IPS-NIHi7 (cell line): Measurements from ENCODE around the gene FCER2.

ENCODE experiments used
- DNase-seq: peaks from one replicate; pipeline ENCODE4 v3.0.0; 2012; ENCODE audit warnings: mixed read lengths; ENCODE audit errors: extremely low spot score

The FCER2 gene

DNA sequence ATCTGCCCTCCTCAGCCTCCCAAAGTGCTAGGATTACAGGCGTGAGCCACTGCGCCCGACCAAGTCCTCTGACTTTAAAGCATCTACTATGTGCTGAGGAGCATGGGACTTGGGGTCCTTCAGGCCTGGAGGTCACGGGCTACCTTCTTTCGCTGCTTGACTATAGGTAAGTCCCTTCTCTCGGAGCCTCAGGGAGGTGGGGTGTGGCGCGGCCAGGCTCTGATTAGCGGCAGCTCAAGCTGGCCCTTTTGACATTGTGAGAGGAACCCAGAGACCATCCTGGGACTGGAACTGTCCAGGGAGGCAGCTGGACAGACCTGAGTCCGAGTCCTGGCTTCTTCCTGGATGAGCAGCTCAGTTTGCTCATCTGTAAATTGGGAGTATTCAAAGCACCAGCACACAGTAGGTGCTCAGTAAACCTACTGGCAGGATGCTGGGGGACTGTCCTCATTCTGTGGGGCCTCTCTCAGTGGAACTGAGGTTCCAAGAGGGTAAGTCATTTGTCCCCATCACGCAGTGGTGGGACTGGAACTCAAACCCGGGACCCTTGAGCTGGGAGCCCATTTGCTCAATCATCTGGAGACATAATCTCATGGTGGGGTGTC lies 780 bp downstream of the FCER2 start:
- DNase-seq: no peak

DNA sequence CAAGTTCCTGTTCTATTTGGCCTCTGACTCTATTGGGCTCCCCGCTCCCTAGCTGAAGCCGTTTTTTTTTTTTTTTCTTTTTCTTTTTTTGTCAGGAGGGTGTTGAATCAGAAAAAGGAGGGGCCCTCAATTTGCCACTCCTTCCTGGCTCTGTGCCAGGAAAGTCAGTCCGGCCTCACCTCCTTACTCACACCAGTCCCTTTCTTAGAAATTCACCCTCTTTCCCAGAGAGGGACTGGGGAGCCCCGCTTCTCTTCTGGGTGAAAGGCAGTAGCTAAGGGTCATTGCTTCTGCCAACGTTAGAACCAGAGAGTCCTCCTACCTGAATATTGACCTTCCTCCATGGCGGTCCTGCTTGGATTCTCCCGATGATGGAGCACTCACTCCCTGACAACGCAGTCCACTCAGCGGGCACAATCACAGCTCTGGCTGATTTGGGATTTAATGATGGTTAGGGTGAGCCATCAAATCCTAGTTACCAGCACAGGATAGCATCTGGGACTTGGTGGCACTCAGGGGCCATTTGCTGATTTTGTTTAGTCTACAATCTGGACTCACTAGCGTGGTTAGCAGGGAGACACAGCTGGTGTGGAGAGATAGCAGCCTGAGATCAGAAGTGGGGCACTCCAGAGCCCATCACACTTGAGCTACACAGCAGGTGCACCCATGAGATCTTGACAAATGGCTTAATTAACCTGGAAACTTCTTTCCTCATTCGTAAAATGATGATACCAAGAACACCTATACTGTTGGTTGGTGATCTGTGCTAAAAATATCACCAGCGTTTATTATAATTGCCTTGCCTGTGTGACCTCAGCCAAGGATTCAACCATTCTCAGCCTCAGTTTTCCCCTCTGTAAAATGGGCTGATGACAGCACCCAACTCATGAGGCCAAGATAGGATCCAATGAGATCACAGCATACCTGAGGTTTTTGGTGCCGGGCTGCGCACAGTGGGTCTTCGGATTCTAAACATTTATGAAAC lies 2.2 kb downstream of the FCER2 start:
- no peak for DNase-seq

DNA sequence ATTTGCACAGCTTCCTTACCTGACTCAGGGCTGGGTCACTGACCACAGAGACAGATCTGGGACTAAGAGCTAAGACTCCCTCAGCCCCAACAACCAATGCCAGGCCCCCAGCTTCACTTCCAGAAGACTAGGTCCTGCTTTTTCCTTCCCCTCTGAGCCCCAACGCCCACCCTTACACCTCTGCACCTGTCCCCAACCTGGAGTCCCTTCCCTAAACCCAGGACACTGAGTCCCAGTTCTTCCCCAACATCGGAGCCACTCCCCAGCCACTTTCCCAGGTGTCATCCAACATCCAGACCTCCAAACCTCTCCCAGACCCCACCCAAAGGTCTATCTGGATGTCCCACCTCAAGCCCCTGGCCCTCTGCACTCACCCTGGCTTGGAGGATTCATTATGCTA lies 2.9 kb downstream of the FCER2 start:
- DNase-seq: no peak

DNA sequence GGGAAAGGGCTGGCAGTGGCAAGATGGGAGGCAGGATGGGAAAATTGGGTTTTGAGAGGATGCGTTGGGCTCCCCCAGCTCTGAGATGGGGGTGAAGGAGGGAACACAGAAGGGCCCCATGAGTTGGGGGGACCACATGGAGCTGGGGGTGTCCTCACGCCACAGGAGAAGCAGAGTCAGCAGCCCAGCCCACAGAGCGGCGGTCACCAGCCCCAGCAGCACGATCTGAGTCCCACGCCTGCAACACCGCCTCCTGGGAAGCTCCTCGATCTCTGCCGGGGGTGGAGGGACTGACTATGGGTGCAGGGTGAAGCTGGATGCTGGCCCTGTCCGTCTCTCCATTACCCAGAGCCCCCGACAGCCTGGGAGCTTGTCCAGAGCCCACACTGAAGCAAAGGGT lies 3.3 kb downstream of the FCER2 start:
- no peak for DNase-seq

DNA sequence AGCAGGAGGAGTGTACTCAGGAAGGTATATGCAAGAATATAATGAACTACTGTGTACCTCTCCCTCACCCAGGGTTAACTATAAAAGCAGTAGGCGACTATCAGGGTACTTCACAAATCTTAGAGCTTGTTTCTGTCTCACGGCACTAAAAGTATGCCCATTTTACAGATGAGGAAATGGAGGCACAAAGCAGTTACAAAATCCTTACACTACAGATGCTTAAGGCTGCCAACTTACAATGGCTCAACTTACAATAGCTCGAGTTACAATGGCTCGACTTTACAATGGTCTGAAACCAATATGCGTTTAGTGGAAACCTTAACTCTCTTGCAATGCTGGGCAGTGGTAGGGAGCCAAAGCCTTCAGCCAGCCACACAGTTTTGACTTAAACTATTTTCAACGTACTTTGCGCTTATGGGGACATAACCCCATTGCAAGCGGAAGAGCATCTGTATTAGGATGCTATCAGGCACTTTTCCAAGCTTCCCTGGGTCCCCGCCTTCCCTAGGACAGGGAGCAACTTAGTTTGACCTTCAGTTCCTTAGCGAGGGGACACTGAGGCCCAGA lies 4.1 kb downstream of the FCER2 start:
- no peak for DNase-seq

DNA sequence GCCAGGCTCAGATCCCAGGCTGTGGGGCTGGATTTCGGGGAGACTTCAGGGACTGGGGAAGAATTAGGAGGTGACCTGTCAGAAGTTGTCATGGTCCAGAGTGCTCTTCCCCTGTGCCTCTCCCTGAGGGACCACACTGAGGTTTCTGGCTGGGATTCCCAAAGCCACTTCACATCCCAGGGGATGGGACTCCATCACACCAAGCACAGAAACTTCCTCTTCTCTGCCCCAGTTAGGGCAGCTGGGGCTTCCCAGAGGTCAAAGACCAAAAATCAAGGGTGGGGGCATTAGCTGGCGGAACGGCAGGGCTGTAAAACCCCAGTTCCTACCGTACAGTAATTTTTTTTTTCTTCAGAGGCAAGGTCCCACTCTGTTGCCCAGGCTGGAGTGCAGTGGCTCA lies 7.4 kb downstream of the FCER2 start:
- no peak for DNase-seq

DNA sequence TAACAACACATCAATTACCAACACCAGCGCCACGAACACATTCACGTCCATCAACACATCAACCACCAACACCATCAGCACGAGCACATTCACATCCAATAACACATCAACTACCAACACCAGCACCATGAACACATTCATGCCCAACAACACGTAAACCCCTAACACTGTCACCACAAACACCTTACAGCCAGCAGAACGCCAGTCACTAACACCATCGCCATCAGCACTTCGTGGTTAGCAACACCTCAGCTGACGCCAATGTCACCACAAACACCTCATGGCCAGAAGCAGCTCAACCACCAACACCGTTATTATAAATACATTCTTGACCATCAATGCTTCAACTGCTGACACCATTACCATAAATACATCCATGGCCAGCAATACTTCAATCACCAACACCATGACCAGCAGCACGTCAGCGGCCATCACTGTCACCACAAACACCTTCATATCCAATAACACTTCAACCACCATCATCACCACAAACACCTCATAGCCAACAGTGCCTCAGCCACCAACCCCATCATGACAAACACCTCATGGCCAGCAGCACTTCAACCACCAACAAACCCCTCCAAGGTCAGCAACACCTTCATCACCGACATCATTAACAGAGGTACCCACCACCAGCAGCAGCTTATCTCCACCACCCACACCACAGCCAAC lies 9.4 kb downstream of the FCER2 start:
- DNase-seq: no peak

DNA sequence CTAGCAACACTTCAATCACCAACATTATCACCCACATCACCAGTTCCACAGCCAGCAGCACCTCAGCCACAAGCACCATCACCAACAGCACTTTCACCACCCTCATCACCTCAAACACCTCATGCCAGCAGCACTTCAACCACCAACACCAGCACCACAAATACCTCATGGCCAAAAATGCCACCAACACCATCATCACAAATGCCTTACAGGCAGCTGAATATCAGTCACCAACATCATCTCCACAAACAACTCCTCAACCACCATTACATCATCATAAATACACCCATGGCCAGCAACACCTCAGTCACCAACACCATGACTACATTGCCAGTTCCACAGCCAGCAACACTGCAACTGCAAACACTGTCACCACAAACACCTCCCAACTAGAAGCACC lies 10.4 kb downstream of the FCER2 start:
- no peak for DNase-seq

DNA sequence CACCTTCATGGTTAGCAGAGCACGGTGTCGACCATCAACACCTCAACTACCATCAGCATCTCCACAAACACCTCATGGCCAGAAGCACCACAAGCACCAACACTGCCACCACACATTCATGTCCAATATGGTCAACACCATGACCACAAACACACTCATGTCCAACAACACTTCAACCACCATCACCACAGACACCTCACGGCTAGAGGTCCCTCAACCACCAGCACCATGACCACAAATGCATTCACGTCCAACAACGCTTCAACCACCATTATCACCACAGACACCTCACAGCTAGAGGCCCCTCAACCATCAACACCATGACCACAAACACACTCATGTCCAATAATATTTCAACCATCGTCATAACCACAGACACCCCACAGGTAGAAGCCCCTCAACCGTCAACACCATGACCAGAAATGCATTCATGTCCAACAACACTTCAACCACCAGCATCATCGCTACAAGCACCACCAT lies 11.1 kb downstream of the FCER2 start:
- no peak for DNase-seq

DNA sequence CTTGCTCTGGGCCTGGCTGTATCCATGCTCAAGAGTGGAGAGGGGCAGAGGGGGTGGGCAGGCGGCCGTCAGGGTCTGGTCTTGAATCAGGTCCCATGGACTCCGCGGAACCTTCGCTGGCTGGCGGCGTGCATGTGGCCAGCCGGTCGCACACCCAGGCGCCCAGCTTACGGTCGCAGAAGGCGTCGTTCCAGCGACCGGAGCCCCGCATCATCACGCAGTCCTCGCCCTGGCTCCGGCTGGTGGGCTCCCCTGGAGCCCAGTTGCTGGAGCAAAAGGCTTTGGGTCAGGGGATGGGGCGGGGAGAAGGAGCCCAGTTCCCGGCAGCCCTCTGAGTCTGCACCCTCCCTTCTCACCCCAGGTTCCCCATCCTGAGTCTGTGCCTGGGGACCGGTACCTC lies 12.8 kb downstream of the FCER2 start:
- no peak for DNase-seq

DNA sequence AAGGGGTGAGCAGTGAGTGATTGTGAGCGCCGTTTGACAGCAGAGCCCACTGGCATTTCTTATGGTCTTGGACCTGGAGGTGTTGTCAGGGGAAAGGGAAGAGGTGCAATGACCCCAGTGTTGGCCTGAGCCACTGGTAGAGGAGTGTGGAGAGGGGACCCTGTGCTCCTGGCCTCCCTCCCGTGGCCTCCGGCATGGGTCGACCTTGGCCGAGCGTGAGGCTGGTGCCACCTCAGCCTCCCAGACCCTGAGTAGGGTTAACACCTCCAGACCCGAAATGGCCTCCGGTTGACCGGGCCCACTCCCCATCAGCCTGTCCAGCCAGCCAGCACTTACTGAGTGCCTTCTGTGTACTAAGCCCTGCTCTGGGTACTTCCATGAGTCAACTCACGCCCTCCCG lies 14.8 kb downstream of the FCER2 start:
- no peak for DNase-seq

DNA sequence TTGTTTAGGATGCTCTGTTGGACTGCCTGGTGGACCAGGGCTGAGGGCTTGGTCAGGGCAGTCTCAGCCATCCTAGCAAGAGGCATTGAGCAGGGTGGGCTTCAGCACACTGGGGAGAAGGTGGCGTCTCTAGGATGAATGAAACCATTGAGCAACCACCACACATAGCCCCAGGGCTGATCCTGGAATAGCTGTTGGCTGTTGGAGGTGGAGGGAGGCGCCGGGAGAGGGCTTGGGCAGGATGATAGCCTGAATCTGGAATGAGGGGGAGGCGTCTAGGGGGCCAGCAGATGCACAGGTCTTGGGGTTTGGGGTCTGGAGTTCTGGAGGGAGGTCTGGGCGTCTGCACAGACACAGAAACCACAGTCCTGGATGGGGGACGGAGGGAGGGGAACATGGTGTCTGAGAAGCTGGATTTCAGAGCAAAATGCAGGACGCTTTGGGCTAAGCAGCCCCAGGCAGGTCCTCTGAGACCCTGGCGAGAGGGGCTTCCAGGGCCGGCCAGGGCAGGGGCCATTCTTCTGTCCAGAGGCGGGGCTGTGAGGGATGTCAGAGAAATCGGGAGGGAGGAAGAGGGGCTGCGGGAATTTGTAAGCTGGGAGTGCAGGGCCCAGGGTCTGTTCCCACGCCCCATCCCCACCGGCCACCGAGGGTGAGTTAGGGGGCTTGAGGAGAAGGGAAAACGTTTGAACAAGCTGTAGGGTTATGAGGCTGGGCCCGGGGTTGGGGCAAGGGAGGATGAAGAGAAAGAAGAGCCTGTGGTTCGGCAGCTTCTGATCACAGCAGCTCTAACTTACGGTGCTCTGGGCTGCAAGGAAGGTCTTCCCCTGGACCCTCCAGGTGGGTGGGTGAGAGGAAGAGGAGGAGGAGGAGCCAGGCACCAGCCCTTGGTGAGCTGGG lies 16.1 kb downstream of the FCER2 start:
- no peak for DNase-seq

DNA sequence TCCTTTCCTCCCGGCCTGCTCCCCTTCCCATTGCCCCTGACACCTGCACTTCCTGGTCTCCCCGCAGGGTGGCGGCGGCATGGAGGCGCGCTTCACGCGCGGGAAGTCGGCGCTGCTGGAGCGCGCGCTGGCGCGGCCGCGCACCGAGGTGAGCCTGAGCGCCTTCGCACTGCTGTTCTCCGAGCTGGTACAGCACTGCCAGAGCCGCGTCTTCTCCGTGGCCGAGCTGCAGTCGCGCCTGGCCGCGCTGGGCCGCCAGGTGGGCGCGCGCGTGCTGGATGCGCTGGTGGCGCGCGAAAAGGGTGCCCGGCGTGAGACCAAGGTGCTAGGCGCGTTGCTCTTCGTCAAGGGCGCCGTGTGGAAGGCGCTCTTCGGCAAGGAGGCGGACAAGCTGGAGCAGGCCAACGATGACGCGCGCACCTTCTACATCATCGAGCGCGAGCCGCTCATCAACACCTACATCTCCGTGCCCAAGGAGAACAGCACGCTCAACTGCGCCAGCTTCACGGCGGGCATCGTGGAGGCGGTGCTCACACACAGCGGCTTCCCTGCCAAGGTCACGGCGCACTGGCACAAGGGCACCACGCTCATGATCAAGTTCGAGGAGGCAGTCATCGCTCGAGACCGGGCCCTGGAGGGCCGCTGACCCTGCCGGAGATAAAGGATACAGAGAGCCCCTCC lies 19.6 kb downstream of the FCER2 start:
- no peak for DNase-seq

DNA sequence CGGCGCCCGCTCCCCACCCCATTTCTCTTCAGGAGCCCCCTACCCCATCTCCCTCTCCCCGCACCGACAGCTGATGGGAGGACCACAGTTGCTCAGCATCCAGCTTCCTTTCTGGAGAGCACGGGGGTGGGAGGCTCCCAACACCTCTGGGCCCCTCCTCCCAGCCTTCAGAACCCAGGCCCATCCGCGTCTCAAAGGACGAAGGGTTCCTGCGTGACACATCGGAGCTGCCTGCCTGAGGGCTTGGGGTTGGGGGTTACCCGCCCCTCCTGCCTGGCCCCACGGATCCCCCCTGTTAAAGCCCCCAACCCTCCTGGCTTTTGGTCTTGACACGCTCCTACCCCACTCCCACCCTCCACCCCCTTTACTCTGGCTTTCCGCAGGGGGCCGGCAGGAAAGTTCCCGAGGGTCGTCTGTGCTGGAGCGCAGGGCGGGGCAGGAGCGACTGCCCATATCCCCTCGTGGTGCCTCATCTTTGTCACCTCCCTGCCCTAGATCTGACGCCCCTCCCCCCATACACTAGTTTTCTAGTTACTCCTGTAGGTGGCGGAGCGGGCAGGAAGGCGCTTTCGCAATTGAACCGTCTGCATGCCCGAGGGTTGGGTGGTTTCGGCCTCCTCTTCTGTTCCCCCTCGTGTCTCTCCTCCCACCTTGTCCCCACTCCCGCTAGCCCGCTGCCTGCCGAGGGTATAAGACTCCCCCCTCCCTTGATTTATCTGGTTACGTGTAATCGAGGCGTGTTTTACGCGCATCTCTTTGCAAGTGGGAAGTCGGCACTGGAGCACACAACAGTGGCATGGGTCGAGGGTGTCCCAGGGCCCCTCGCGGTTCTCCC lies 20.4 kb downstream of the FCER2 start:
- DNase-seq: peak; percentile 88

DNA sequence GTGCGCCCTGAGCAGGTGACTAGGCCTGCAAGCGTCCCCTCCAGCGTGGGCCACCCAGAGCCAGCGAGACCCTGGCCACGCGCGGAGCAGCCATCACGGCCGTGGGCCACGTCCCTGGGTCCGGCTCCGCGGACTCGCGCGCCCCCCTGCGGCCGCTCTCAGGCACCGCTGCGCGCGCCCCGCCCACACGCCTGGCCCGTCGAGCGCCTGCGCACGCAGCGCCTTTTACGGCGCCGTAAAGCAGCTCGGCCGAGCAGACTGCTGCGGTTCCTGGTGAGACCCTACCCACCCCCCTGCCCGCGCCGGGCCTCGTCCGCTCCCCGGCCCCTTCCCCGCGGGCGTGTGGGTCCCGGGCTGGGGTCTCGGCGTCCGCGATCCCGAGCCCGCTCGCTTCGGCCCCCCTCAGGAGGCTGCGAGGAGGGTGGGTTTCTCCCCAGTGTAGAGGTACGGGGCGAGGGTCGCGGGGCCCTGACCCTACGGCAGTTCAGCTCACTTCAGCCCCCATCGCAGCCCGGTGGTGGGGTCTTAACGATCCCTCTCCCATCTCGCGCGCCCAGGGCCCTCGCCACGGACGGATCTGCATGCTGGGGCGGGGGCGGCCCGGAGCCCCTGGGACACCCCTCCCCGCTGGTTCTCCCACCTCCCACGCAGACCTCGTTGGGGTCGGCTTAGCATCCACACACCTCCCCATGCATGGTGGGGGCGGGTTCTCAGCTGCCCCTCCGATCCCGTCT lies 21.2 kb downstream of the FCER2 start, which contains the start of gene TRAPPC5:
Gene TRAPPC5 (plus strand): TSS at position 228 of the 734 bp plus-strand sequence. CDS start 1,421 bp downstream, outside the sequence.
- peak; percentile 95 for DNase-seq

DNA sequence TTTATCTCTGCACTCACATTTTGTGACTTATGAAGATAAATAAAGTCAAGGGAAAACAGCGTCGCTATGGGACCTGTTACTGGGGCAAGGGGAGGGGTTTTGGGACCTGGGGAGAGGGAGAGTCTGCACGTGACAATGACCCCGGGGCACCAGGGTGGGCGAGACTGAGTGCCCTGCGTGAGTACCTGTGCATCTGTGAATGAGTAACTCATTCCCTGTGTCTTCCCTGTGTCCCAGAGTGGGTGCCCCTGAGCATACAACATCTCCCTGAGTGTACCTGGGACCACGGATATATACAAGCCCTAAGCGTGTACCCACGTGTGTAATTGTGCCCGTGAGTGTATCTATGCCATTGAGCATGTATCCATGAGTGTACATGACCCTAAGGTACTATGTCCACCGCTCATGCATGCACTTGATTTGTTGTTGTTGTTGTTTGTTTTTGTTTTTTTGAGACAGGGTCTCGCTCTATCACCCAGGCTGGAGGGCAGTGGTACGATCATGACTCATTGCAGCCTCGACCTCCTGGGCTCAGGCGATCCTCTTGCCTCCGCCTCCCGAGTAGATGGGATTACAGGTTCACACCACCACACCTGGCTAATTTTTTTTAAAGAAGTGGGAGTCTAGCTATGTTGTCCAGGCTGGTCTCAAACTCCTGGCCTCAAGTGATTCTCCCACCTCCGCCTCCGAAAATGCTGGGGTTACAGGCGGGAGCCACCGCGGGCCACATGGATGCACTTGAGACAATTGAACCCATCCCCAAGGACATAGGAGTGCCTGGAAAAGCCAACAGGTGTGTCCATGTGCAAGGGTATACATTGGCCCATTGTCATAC lies 21.9 kb downstream of the FCER2 start:
- DNase-seq: no peak

DNA sequence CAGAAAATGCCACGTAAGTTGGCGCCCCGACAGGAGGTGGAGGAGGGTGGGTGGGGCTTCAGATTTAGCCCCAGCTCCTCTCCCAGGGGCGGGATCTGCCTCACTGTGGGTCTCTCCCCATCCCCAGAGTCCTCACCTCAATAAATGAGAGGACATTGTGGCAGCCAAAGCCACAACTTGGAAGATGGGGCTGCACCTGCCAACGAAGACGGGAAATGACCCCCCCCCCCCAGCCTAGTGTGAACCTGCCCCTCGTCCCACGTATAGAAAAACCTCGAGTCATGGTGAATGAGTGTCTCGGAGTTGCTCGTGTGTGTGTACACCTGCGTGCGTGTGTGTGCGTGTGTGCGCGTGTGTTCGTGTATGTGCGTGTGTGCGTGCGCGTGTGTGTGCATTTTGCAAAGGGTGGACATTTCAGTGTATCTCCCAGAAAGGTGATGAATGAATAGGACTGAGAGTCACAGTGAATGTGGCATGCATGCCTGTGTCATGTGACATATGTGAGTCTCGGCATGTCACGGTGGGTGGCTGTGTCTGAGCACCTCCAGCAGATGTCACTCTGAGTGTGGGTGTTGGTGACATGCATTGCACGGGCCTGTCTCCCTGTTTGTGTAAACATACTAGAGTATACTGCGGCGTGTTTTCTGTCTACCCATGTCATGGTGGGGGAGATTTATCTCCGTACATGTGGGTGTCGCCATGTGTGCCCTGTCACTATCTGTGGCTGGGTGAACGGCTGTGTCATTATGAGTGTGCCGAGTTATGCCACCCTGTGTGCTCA lies 22.8 kb downstream of the FCER2 start:
- DNase-seq: no peak
